Measurements from ENCODE around the gene BMPR1B. TPM values are rescaled to one million over a fixed set of nuclear protein-coding genes. Genes with fewer than 3 reads are reported as not detected.

BMPR1B gene
- total RNA-seq, 3 donors from 2014 or later, result 0.36 to 3.3 (median 0.81) TPM

DNA sequence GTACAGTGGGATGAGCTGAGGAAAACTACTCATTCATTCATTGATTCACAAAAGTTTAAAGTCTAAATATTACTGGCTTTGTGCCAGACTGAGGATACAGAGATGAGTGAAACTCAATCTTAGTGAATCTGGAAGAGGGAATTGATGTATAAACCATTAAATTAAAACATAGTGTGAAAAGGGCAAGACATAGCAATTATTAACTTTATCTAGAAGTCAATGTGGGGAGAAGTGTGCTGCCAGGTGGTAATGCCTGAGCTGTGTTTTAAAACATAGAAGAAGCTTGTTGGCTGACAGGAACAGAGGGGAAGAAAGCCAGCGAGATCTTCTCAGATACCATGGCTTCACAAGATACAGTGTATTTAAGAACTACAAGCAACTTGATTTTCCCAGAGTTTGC is 153.4 kb downstream of the BMPR1B start:
- TF ChIP-seq, protein P1, sequence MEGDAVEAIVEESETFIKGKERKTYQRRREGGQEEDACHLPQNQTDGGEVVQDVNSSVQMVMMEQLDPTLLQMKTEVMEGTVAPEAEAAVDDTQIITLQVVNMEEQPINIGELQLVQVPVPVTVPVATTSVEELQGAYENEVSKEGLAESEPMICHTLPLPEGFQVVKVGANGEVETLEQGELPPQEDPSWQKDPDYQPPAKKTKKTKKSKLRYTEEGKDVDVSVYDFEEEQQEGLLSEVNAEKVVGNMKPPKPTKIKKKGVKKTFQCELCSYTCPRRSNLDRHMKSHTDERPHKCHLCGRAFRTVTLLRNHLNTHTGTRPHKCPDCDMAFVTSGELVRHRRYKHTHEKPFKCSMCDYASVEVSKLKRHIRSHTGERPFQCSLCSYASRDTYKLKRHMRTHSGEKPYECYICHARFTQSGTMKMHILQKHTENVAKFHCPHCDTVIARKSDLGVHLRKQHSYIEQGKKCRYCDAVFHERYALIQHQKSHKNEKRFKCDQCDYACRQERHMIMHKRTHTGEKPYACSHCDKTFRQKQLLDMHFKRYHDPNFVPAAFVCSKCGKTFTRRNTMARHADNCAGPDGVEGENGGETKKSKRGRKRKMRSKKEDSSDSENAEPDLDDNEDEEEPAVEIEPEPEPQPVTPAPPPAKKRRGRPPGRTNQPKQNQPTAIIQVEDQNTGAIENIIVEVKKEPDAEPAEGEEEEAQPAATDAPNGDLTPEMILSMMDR (IDR thresholded peaks at IDR 0.05), result no peak
- intact Hi-C loops (cut with DNase I, micrococcal nuclease), result no loop called here
- ATAC-seq, result no peak
- Histone ChIP-seq H3K9me3 (no peaks in the 10 kb centered on the region), H3K36me3 (ENCODE audit: low read depth) (no peaks in the 10 kb centered on the region), H3K4me1 (ENCODE audit: low read depth) (no peaks in the 10 kb centered on the region), H3K4me3 (no peak overlapping the region)
- no peak for DNase-seq

DNA sequence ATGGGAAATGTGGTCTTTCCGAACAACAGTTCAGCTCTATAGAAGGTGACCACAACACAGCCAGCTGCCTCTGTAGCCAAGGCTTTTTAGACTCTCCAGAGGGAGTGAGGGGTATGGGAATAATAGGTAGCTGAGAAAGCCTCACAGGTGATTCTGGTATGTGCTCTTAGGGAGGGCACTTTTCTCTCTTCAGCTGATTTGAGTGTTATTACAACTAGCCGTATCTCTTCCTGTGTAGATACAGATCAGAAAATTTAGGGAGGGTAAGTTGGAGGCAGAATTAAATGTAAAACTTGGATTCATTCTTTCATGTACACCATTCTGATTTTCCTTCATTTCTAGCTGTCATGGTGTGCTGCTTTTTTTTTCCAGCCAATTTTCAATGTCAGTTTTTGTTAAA is 154.9 kb downstream of the BMPR1B start:
- DNase-seq, result no peak
- no peaks in the 10 kb centered on the region for H3K36me3 ChIP-seq (ENCODE audit: low read depth)
- no peak overlapping the region for H3K4me3 ChIP-seq
- TF ChIP-seq, protein P1 (IDR thresholded peaks at IDR 0.05), result no peak
- peaks cover 8% of the 10 kb centered on the region for H3K9me3 ChIP-seq
- intact Hi-C loops (cut with DNase I, micrococcal nuclease), result no loop called here
- ATAC-seq, result no peak
- no peaks in the 10 kb centered on the region for H3K4me1 ChIP-seq (ENCODE audit: low read depth)

DNA sequence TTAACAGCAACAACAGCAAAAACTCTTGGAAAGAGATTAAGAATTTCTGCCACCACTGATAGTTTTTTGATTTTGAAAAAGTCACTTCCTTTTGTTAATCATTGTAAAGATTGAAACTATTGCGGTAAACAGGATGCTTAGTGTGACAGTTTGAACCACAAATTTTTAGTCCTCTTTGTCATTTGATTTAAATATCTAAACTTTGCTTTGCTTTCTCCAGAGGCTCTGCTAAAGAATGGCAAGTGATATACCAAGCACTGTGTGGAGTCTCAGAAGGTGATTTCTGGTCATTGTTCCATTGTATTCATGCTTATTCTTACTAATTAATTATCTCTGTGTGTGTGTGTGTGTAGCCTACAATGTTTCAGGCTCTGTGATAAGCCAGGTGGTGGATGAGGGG is 155.6 kb downstream of the BMPR1B start:
- Histone ChIP-seq H3K9me3 (peaks cover 8% of the 10 kb centered on the region), H3K4me1 (ENCODE audit: low read depth) (no peaks in the 10 kb centered on the region), H3K36me3 (ENCODE audit: low read depth) (no peaks in the 10 kb centered on the region), H3K4me3 (no peak overlapping the region)
- TF ChIP-seq, protein P1 (IDR thresholded peaks at IDR 0.05), result no peak
- no peak for DNase-seq
- intact Hi-C loops (cut with DNase I, micrococcal nuclease), result no loop called here
- ATAC-seq, result no peak

DNA sequence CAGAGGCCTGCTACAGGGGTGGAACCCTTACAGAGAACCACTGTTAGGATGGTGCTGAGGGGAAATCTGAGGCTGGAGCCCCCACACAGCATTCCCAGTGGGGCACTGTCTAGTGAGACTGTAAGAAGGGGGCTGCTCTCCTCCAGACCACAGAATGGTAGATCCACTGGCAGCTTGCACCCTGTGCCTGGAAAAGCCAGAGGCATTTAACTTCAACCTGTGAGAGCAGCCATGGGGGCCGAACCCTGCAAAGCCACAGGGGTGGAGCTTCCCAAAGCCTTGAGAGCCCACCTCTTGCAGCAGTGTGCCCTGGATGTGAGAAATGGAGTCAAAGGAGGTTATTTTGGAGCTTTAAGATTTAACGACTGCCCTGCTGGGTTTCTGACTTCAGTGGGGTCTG is 159.4 kb downstream of the BMPR1B start:
- no peaks in the 10 kb centered on the region for H3K36me3 ChIP-seq (ENCODE audit: low read depth)
- H3K4me1 ChIP-seq (ENCODE audit: low read depth), result no peaks in the 10 kb centered on the region
- ATAC-seq, result no peak
- intact Hi-C loops (cut with DNase I, micrococcal nuclease), result no loop called here
- DNase-seq, result no peak
- TF ChIP-seq, protein P1 (IDR thresholded peaks at IDR 0.05), result no peak
- peaks cover 8% of the 10 kb centered on the region for H3K9me3 ChIP-seq
- no peak overlapping the region for H3K4me3 ChIP-seq

DNA sequence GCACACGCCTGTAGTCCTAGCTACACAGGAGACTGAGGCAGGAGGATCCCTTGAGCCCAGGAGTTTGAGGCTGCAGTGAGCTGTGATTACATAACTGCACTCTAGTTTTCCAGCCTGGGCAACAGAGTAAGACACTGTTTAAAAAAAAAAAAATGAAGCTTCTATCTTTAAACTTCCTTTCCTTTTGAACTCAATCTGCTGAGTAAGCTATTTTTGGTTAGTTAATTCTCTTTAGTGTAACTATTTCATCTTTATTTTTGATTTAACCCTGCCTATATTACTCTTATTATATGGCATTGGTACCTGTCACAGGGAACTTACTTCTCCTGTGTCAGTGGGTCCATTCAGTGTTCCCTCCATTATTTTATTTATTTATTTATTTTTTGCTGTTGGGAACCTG is 160.8 kb downstream of the BMPR1B start:
- DNase-seq, result no peak

More for the DNA sequence above, 160.8 kb downstream of the BMPR1B start:
- intact Hi-C loops (cut with DNase I, micrococcal nuclease), result no loop called here
- Histone ChIP-seq H3K36me3 (ENCODE audit: low read depth) (no peaks in the 10 kb centered on the region), H3K9me3 (peaks cover 8% of the 10 kb centered on the region), H3K4me3 (no peak overlapping the region), H3K4me1 (ENCODE audit: low read depth) (no peaks in the 10 kb centered on the region)
- TF ChIP-seq, protein P1 (IDR thresholded peaks at IDR 0.05), result no peak
- ATAC-seq, result no peak
